Endothelial cell (in vitro differentiated cells): ENCODE data around the gene USP21. TPM values are rescaled to one million over a fixed set of nuclear protein-coding genes. Genes with fewer than 3 reads are reported as not detected.

Source experiments
- DNase-seq: peaks from one replicate; pipeline ENCODE4 v3.0.0; 2021; ENCODE audit warnings: low spot score
- H3K27ac Mint-ChIP-seq: one replicate; pipeline ENCODE4 v1.8.0; 2021; ENCODE audit warnings: mixed read lengths, inconsistent platforms; ENCODE audit not compliant: unreplicated experiment
- H3K27me3 Mint-ChIP-seq: one replicate; pipeline ENCODE4 v1.8.0; 2021; ENCODE audit warnings: mild to moderate bottlenecking, moderate library complexity, mixed read lengths, inconsistent platforms; ENCODE audit not compliant: unreplicated experiment
- H3K36me3 Mint-ChIP-seq: one replicate; pipeline ENCODE4 v1.8.0; 2021; ENCODE audit warnings: mild to moderate bottlenecking, low read depth, mixed read lengths, inconsistent platforms; ENCODE audit not compliant: unreplicated experiment
- H3K4me1 Mint-ChIP-seq: one replicate; pipeline ENCODE4 v1.8.0; 2021; ENCODE audit warnings: mild to moderate bottlenecking, mixed read lengths, inconsistent platforms; ENCODE audit not compliant: unreplicated experiment
- H3K4me3 Mint-ChIP-seq: one replicate; pipeline ENCODE4 v1.8.0; 2021; ENCODE audit warnings: mild to moderate bottlenecking, mixed read lengths, inconsistent platforms; ENCODE audit not compliant: unreplicated experiment
- H3K9me3 Mint-ChIP-seq: one replicate; pipeline ENCODE4 v1.8.0; 2021; ENCODE audit warnings: mixed read lengths, inconsistent platforms; ENCODE audit not compliant: unreplicated experiment
- total RNA-seq: library from RNA; stranded (reverse); fragmentation: NEBNext Ultra II Directional; extraction: Animal tissue kit (Norgen Biotek cat#: 25700); gene quantifications from one replicate; pipeline ENCODE4 v1.2.1, GENCODE V29; 2021; ENCODE audit not compliant: unreplicated experiment
- TF ChIP-seq, protein P1 (sequence below): fragments of 200-600 bp; sonication (generic); IDR thresholded peaks from one replicate; pipeline ENCODE4 v1.5.0; 2021; ENCODE audit warnings: antibody characterized with exemption; ENCODE audit not compliant: unreplicated experiment

Gene USP21
- total RNA-seq, 1 donor from 2014 or later, result 22.2 TPM

DNA sequence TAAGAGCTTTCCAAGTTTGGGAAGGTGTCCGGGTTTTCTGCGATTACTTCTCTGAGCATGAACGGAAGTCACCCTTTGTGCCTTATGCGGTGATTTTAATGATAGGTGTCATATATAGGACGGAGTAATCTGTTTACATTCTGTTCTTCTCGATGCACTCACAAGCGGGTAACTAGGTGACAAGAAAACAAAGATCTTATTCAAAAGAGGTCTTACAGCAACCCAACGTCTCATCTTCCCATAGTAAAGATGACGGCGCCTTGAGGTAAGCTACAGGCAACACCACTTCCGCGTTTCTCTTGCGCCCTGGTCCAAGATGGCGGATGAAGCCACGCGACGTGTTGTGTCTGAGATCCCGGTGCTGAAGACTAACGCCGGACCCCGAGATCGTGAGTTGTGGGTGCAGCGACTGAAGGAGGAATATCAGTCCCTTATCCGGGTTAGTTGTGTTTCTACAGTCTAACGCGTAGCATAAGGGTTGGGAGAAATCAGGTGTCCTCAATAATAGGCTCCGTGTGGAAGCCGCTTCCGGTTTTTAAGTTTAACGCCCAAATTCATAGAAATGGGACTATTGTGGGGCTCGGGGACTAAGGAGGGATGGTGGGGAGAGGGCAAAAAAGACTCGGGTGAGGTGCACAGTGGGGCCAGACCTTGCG lies 5.5 kb upstream of the USP21 start, which contains the start of gene UFC1:
Gene UFC1 (plus strand): TSS at position 297 of the 656 bp plus-strand sequence. CDS start 20 bp downstream, at position 317.
- peak; percentile 70 for DNase-seq
- no peaks in the 10 kb centered on the region for H3K9me3 Mint-ChIP-seq

GRCh38 chr1:161157867-161158266 lies 1.4 kb upstream of the USP21 start:
- Mint-ChIP-seq H3K4me3 (peak overlapping the region; percentile 92), H3K4me1 (peaks cover 46% of the 10 kb centered on the region), H3K27ac (peak overlapping the region; percentile 76), H3K27me3 (peaks cover 26% of the 10 kb centered on the region), H3K9me3 (no peaks in the 10 kb centered on the region), H3K36me3 (peaks cover 33% of the 10 kb centered on the region)
- TF ChIP-seq, protein P1, sequence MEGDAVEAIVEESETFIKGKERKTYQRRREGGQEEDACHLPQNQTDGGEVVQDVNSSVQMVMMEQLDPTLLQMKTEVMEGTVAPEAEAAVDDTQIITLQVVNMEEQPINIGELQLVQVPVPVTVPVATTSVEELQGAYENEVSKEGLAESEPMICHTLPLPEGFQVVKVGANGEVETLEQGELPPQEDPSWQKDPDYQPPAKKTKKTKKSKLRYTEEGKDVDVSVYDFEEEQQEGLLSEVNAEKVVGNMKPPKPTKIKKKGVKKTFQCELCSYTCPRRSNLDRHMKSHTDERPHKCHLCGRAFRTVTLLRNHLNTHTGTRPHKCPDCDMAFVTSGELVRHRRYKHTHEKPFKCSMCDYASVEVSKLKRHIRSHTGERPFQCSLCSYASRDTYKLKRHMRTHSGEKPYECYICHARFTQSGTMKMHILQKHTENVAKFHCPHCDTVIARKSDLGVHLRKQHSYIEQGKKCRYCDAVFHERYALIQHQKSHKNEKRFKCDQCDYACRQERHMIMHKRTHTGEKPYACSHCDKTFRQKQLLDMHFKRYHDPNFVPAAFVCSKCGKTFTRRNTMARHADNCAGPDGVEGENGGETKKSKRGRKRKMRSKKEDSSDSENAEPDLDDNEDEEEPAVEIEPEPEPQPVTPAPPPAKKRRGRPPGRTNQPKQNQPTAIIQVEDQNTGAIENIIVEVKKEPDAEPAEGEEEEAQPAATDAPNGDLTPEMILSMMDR, result no peak
- no peak for DNase-seq

More for the DNA sequence above, 5.5 kb upstream of the USP21 start, which contains the start of gene UFC1:
- Mint-ChIP-seq H3K27me3 (peaks cover 16% of the 10 kb centered on the region), H3K4me3 (peak within 1 kb of the TSS; percentile 99), H3K27ac (peak within 1 kb of the TSS; percentile 100), H3K4me1 (peaks cover 28% of the 10 kb centered on the region), H3K36me3 (peaks cover 27% of the 10 kb centered on the region)
- TF ChIP-seq, protein P1, result no peak

- H3K4me1 Mint-ChIP-seq, result peaks cover 49% of the 10 kb centered on the region
- TF ChIP-seq, protein P1, result no peak
- peaks cover 39% of the 10 kb centered on the region for H3K36me3 Mint-ChIP-seq
- H3K9me3 Mint-ChIP-seq, result no peaks in the 10 kb centered on the region
- H3K4me3 Mint-ChIP-seq, result peak overlapping the region; percentile 92
- peaks cover 26% of the 10 kb centered on the region for H3K27me3 Mint-ChIP-seq
- H3K27ac Mint-ChIP-seq, result peak overlapping the region; percentile 92
- DNase-seq, result no peak
Observed at GRCh38 chr1:161158316-161159010, 837 bp upstream of the USP21 start.

GRCh38 chr1:161159913-161160243 lies 578 bp downstream of the USP21 start:
- H3K27me3 Mint-ChIP-seq, result peaks cover 18% of the 10 kb centered on the region
- TF ChIP-seq, protein P1, result no peak

GRCh38 chr1:161160671-161161145 lies 1.4 kb downstream of the USP21 start:
- Mint-ChIP-seq H3K9me3 (no peaks in the 10 kb centered on the region), H3K4me3 (peak overlapping the region; percentile 92), H3K36me3 (peaks cover 43% of the 10 kb centered on the region), H3K4me1 (peaks cover 45% of the 10 kb centered on the region), H3K27me3 (peaks cover 20% of the 10 kb centered on the region), H3K27ac (no peak overlapping the region)
- no peak for DNase-seq
- TF ChIP-seq, protein P1, result no peak

More at GRCh38 chr1:161159913-161160243, 578 bp downstream of the USP21 start:
- Mint-ChIP-seq H3K9me3 (no peaks in the 10 kb centered on the region), H3K4me1 (peaks cover 48% of the 10 kb centered on the region), H3K36me3 (peaks cover 47% of the 10 kb centered on the region), H3K4me3 (peak overlapping the region; percentile 92), H3K27ac (peak overlapping the region; percentile 14)
- DNase-seq, result no peak
